ENCODE results near the gene ACOXL.

Gene ACOXL

GRCh38 chr2:110796716-110797301, 64.4 kb downstream of the ACOXL start:
- DNase-seq = no peak

- DNase-seq = no peak
Observed at GRCh38 chr2:110799376-110799775, 67.0 kb downstream of the ACOXL start.

- DNase-seq = no peak
Observed at GRCh38 chr2:110800611-110801402, 68.4 kb downstream of the ACOXL start.

GRCh38 chr2:110802208-110802932, 70.0 kb downstream of the ACOXL start:
- no peak for DNase-seq

- no peak for DNase-seq
Observed at GRCh38 chr2:110804433-110804832, 72.1 kb downstream of the ACOXL start.

- no peak for DNase-seq
Observed at GRCh38 chr2:110804915-110805314, 72.5 kb downstream of the ACOXL start.

- no peak for DNase-seq
Observed at GRCh38 chr2:110805894-110806452, 73.6 kb downstream of the ACOXL start.

- DNase-seq = no peak
Observed at GRCh38 chr2:110807522-110807921, 75.1 kb downstream of the ACOXL start.

- DNase-seq = no peak
Observed at GRCh38 chr2:110810404-110810803, 78.0 kb downstream of the ACOXL start.

GRCh38 chr2:110812726-110813645, 80.6 kb downstream of the ACOXL start:
- no peak for DNase-seq

- no peak for DNase-seq
Observed at GRCh38 chr2:110813896-110814295, 81.5 kb downstream of the ACOXL start.

- DNase-seq = no peak
Observed at GRCh38 chr2:110815938-110816337, 83.6 kb downstream of the ACOXL start.

- no peak for DNase-seq
Observed at GRCh38 chr2:110816404-110817365, 84.3 kb downstream of the ACOXL start.

GRCh38 chr2:110818767-110819481, 86.6 kb downstream of the ACOXL start:
- DNase-seq = no peak

GRCh38 chr2:110819711-110820110, 87.3 kb downstream of the ACOXL start:
- no peak for DNase-seq

GRCh38 chr2:110820128-110820527, 87.8 kb downstream of the ACOXL start:
- no peak for DNase-seq

GRCh38 chr2:110823165-110823564, 90.8 kb downstream of the ACOXL start:
- no peak for DNase-seq

- DNase-seq = no peak
Observed at GRCh38 chr2:110827511-110827910, 95.1 kb downstream of the ACOXL start.

- DNase-seq = no peak
Observed at GRCh38 chr2:110828330-110828729, 96.0 kb downstream of the ACOXL start.

GRCh38 chr2:110829413-110830146, 97.2 kb downstream of the ACOXL start:
- DNase-seq = no peak
